Stomach (tissue), 4 donors: ENCODE measurements around the gene KIAA0040.

Experiments
- POLR2A ChIP-seq, 4 donors: fragments of 450-650 bp; IDR thresholded peaks; one replicate each; pipeline ENCODE4 v1.6.1; 2016; ENCODE audit warnings: antibody characterized with exemption in 4 of 4, control low read depth in 2 of 4, mild to moderate bottlenecking in 1 of 4, moderate library complexity in 1 of 4
- POLR2AphosphoS5 ChIP-seq, 3 donors: sonication (generic); formaldehyde crosslinking; IDR thresholded peaks; one replicate each; pipeline ENCODE4 v1.6.1; 2016; ENCODE audit warnings: antibody characterized with exemption in 3 of 3
- TF ChIP-seq, protein P1 (sequence below), 7 experiments: fragments of 450-650 bp in 4 of 7; fragments of 200-600 bp in 3 of 7; sonication (generic) in 3 of 7; IDR thresholded peaks; one replicate each; pipeline ENCODE4 v1.5.1; 2016 to 2019; ENCODE audit warnings: antibody characterized with exemption in 7 of 7, control low read depth in 2 of 7, mild to moderate bottlenecking in 1 of 7

- TF ChIP-seq, protein P1, sequence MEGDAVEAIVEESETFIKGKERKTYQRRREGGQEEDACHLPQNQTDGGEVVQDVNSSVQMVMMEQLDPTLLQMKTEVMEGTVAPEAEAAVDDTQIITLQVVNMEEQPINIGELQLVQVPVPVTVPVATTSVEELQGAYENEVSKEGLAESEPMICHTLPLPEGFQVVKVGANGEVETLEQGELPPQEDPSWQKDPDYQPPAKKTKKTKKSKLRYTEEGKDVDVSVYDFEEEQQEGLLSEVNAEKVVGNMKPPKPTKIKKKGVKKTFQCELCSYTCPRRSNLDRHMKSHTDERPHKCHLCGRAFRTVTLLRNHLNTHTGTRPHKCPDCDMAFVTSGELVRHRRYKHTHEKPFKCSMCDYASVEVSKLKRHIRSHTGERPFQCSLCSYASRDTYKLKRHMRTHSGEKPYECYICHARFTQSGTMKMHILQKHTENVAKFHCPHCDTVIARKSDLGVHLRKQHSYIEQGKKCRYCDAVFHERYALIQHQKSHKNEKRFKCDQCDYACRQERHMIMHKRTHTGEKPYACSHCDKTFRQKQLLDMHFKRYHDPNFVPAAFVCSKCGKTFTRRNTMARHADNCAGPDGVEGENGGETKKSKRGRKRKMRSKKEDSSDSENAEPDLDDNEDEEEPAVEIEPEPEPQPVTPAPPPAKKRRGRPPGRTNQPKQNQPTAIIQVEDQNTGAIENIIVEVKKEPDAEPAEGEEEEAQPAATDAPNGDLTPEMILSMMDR (IDR thresholded peaks at IDR 0.05), result no peak
- TF ChIP-seq POLR2AphosphoS5 (IDR thresholded peaks at IDR 0.05) (no peak), POLR2A (IDR thresholded peaks at IDR 0.05) (no peak)
These were observed 9.0 kb downstream of the KIAA0040 start for GRCh38 chr1:175183586-175183985.
